Stimulated activated naive CD8-positive, alpha-beta T cell treated with anti-CD3 and anti-CD28 coated beads, Interleukin-15, Interleukin-2, amounts not matched to agents 100 U/mL and 50 U/mL, for 24 hours (primary cell): ENCODE measurements around the gene KNSTRN.

Experiments
- ATAC-seq: fragments of 150-1000 bp; cut with Tn5 transposase; one replicate; pipeline ENCODE4 v1.10.0; 2021
- DNase-seq: peaks from one replicate; pipeline ENCODE4 v3.0.0; 2021

KNSTRN gene

DNA sequence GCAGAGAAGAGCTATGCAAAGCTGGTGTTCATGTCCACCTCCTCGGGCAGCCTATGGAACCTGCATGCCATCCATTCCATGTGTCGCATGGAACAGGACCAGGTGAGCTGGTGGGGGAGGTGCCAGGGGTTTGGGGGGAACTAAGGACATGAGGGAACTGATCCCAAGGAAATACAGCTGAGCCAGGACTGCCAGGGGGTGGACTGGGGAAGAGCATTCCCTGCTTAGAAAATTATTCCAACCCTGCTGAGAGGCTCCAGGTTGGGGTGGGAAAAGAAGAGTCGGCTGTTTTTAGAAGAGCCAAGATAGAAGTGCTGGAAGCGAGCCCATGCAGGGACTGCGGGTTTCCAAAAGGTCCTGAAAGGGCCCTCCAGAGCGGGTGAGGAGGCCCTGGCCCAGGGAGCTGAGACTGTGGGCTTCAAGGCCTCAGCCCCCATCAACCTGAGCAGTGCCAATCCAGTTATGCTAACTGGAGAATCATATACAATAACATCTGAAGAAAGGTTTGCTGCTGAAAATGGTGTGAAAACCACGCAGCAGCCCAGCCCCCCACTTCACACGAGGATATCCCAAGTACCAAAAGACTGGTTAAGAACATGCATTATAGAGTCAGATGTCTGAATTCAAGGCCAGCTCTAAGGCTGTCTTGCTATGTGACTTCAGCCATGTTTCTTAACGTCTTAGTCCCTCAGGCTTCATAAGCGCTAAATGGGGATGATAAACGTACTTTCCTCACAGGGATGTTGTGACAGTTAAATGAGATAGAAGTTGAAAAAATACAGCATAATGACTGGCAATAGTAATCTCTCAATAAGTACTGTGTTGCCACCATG, 16.7 kb upstream of the KNSTRN start:
- ATAC-seq (no peak), DNase-seq (no peak)

GRCh38 chr15:40366457-40367370, 15.8 kb upstream of the KNSTRN start:
- DNase-seq (no peak), ATAC-seq (no peak)

- DNase-seq (peak; percentile 12), ATAC-seq (no peak)
Measured at GRCh38 chr15:40367371-40367685, 15.2 kb upstream of the KNSTRN start.

- ATAC-seq (peak; percentile 93), DNase-seq (peak; percentile 87)
Measured at GRCh38 chr15:40367686-40368611, 14.6 kb upstream of the KNSTRN start.

GRCh38 chr15:40368719-40369473, 13.6 kb upstream of the KNSTRN start:
- ATAC-seq (no peak), DNase-seq (no peak)

DNA sequence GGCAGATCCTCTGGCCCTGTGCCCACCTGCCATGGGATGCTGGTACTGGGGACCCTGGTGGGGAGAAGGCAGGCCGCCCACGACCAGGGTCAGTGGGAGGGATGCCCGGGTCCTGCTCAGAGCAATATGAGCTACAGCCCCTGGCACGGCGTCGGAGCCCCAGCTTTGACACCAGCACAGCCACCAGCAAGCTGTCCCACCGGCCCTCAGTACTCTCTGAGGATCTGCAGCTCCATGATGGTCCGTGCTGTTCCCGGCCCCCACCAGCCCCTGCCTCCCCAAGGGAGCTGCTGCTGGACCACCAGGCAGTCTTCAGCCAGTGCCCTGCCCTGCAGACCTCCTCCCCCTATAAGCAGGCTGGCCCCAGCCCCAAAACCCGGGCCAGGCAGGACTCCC, 13.0 kb upstream of the KNSTRN start:
- ATAC-seq, result no peak
- no peak for DNase-seq

- no peak for ATAC-seq
Measured at GRCh38 chr15:40369971-40370370, 12.6 kb upstream of the KNSTRN start.

GRCh38 chr15:40372981-40373380, 9.5 kb upstream of the KNSTRN start:
- DNase-seq (no peak), ATAC-seq (no peak)

More at GRCh38 chr15:40369971-40370370, 12.6 kb upstream of the KNSTRN start:
- no peak for DNase-seq

DNA sequence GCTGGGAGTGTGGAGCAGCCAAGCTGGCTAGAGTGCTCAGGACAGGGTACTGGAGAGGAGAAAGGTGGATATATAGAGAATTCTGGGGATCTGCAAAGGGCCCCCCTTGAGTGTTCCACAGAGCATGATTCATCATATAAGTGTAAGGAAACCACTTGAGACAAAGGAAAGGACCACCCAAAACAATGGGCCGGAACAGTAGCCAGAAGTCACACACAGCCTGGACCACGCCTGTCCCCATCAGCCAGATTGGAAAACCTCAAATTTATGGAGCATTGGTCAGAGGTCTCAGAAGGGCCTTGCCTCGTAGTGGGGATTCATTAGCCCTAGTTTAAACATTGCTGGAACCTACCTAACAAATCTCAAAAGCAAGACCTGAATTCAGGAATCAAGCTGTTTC, 4.9 kb upstream of the KNSTRN start:
- no peak for DNase-seq
- no peak for ATAC-seq

DNA sequence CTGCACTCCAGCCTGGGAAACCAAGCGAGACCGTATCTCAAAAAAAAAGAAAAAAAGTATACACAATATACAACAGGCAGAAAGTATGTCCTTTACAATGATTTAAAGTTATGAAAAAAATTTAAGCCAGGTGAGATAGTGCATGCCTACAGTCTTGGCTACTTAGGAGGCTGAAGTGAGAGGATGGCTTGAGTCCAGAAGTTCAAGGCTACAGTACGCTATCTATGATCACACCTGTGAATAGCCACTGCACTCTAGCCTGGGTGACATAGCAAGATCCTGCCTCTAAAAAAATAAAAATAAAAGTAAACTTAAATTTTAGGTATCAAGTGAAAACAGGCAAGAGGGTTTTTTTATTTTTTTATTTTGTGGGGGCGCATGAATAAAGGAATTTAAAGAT, 3.1 kb upstream of the KNSTRN start:
- ATAC-seq (no peak), DNase-seq (no peak)

GRCh38 chr15:40379853-40380252, 2.7 kb upstream of the KNSTRN start:
- ATAC-seq (no peak), DNase-seq (no peak)

- no peak for DNase-seq
- no peak for ATAC-seq
Measured at GRCh38 chr15:40380636-40381035, 1.9 kb upstream of the KNSTRN start.

DNA sequence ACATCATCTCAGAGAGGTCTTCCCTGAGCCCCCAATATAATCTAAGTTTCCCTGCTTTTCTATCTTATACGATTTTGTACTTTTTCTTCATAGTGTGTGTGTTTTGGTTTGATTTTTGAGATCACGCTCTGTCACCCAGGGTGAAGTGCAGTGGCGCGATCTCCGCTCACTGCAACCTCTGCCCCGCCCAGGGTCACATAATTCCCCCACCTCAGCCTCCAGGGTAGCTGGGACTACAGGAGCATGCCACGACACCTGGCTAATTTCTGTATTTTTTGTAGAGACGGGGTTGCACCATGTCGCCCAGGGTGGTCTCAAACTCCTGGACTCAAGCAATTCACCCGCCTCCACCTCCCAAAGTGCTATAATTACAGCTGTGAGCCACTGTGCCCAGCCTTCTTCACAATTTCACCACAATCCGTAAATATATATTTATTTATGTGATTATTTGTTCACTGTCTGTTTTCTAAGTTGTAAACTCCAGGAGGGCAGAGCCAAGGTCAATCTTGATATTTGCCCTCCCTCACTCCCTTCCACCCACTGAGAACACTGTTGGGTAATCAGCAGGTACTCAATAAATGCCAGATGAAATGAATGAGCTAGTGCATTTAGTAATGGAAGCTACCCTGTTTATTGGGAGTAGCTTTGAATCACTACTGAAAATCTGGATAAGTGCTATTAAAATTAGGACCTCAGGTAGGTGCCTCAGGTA, 547 bp upstream of the KNSTRN start:
- ATAC-seq, result no peak
- no peak for DNase-seq

GRCh38 chr15:40386480-40386879, 4.0 kb downstream of the KNSTRN start:
- DNase-seq (no peak), ATAC-seq (no peak)

DNA sequence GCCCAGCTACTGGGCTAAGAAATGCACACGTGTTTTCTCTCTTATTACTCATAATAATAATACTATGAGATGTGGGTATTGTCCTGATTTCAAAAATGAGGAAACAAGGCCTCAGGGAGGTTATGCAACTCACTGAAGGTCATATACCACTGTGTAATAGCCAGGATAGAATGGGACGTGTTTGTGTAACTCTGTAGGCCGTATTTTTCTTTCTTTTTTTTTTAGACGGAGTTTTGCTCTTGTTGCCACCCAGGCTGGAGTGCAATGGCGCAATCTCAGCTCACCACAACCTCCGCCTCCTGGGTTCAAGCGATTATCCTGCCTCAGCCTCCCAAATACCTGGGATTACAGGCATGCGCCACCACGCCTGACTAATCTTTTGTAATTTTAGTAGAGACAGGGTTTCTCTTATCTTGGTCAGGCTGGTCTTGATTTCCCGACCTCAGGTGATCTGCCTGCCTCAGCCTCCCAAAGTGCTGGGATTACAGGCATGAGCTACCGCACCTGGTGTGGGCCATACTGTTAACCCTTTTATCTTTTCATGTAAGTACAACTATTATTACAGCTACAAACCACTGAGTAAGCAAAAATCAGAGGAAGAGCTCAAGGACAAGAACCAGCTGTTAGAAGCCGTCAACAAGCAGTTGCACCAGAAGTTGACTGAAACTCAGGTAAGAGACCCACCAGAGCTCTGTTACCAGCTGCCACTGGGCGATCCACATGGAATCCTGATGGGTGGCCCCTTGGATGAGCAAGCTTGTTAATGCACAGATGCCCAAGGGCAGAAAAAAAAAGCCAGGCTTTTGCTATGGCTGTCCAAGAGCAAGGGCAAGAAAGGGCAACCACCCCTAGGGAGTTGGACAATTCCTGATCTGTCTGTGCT, 6.7 kb downstream of the KNSTRN start:
- no peak for DNase-seq
- no peak for ATAC-seq

DNA sequence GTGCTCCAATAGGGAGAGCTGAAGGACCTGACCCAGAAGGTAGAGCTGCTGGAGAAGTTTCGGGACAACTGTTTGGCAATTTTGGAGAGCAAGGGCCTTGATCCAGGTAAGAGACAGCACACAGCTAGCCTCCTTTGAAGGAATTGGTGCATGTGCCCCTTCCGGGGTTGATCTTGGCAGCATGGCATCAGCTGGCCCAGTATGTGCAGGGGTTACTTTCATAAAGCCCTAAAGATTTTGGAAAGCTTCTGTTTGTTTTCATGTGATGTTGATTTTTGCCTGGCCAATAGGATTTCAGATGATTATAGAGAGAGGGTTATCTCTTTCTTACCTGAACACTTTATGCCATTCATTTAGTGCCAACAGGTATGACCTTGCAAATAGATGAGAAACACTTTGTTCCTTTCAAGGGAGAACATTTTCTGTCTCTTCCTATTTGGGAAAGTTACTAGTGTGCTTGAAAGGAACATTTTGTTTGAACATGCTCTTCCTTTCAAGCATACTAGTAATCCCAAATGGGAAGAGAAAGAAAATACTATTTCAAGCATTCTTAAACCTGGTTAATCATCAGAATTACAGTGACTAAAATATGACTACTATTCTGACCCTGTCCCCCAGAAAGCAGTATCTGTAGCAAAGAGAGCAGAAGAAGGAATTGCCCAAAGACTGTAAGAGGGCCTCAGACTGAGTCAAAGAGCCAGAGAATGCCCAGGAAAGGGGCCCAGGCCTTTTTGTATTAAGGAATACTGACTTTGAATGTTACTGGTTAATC, 7.5 kb downstream of the KNSTRN start:
- ATAC-seq (no peak), DNase-seq (no peak)

DNA sequence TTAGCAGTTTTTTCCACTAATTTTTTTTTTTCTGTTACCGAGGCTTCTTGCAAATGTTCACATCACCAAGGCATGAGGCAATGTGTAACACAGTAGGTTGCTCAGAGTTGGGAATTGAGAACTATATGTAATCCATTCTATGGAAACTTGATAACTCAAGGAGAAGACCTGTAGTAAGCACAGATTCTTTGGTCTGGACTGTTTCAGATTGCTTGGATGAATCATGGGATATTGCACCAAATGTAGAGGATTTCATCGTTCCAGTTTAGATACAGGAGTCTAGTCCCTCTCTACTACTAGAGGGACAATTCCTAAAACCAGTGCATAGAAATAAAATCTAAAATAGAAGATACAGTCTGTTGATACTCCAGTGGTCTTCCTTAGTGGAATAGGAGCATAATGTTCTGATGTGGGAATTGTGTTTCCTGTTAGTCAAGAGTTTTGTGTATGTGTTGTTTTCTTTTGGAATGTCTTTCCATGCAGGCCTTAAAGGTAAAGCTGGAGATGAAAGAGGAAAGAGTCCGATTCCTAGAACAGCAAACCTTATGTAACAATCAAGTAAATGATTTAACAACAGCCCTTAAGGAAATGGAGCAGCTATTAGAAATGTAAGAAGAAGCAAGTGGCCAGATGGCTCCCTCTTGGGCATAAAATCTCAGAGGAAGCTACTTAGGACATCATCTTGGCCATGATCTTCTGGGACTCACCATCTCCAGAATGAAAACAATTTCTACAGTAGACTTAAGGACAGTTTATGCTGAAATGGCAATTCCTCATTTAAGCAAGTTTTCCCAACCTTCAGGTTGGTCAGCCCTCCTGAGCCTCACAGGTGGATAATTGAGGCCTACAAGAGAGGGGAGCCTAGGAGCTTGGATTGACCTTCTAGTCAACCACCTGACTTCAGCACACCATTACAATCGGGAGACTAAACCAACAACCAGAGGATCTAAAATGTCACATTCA, 10.7 kb downstream of the KNSTRN start:
- no peak for ATAC-seq
- no peak for DNase-seq
